Mesenchymal stem cell (in vitro differentiated cells and primary cell): Measurements from ENCODE around the gene OR51B4.

Experiments used
- DNase-seq: peaks from one replicate; pipeline ENCODE4 v3.0.0-alpha.2; 2013
- H2AFZ ChIP-seq: one replicate; pipeline ENCODE4 v1.6.1; 2013; ENCODE audit warnings: low read depth, mild to moderate bottlenecking, control low read depth, inconsistent platforms, low read length, moderate library complexity
- H2AK5ac ChIP-seq: 2 replicates; pipeline ENCODE4 v1.6.1; 2013; ENCODE audit warnings: low read length, moderate library complexity, mild to moderate bottlenecking, inconsistent platforms; ENCODE audit not compliant: severe bottlenecking
- H2BK120ac ChIP-seq: one replicate; pipeline ENCODE4 v1.6.1; 2013; ENCODE audit warnings: low read depth, mild to moderate bottlenecking, inconsistent platforms, low read length, moderate library complexity
- H2BK12ac ChIP-seq, 2 experiments: one replicate each; pipeline ENCODE4 v1.6.1; 2013; ENCODE audit warnings: inconsistent platforms in 2 of 2, low read length in 2 of 2, mild to moderate bottlenecking in 2 of 2, moderate library complexity in 2 of 2, control low read depth in 1 of 2
- H2BK15ac ChIP-seq: one replicate; pipeline ENCODE4 v1.6.1; 2013; ENCODE audit warnings: mild to moderate bottlenecking, low read depth, inconsistent platforms; ENCODE audit not compliant: poor library complexity, severe bottlenecking
- H2BK5ac ChIP-seq: 2 replicates; pipeline ENCODE4 v1.6.1; 2013; ENCODE audit warnings: low read depth, mild to moderate bottlenecking, low read length, control low read depth, inconsistent platforms; ENCODE audit not compliant: poor library complexity, severe bottlenecking
- H3K14ac ChIP-seq, 2 experiments: one replicate each; pipeline ENCODE4 v1.6.1; 2013; ENCODE audit warnings: inconsistent platforms in 2 of 2, low read length in 2 of 2, control low read depth in 1 of 2, mild to moderate bottlenecking in 1 of 2, moderate library complexity in 1 of 2
- H3K18ac ChIP-seq, 2 experiments: one replicate each; pipeline ENCODE4 v1.6.1; 2013; ENCODE audit warnings: inconsistent platforms in 2 of 2, low read length in 2 of 2, control low read depth in 1 of 2, low read depth in 1 of 2, mild to moderate bottlenecking in 1 of 2
- H3K23ac ChIP-seq, 2 experiments: one replicate each; pipeline ENCODE4 v1.6.1; 2013; ENCODE audit warnings: inconsistent platforms in 2 of 2, low read length in 2 of 2, mild to moderate bottlenecking in 2 of 2, moderate library complexity in 2 of 2, control low read depth in 1 of 2
- H3K27ac ChIP-seq: 2 replicates; pipeline ENCODE4 v1.5.1; 2013; ENCODE audit warnings: mild to moderate bottlenecking, moderate library complexity, low read length, control low read depth, inconsistent platforms; ENCODE audit not compliant: poor library complexity, severe bottlenecking
- H3K27me3 ChIP-seq, 2 experiments: 2 replicates each; pipeline versions ENCODE4 v1.6.1 to v1.7.0; 2013; ENCODE audit warnings: low read length in 2 of 2, mild to moderate bottlenecking in 2 of 2, moderate library complexity in 2 of 2, control low read depth in 1 of 2, inconsistent platforms in 1 of 2; ENCODE audit not compliant: control insufficient read depth in 1 of 2, insufficient read depth in 1 of 2
- H3K36me3 ChIP-seq, 2 experiments: 2 replicates each; pipeline versions ENCODE4 v1.6.1 to v1.7.0; 2013; ENCODE audit warnings: low read length in 2 of 2, control low read depth in 1 of 2, inconsistent platforms in 1 of 2, low read depth in 1 of 2, mild to moderate bottlenecking in 1 of 2; ENCODE audit not compliant: insufficient read depth in 2 of 2, control insufficient read depth in 1 of 2
- H3K4ac ChIP-seq, 2 experiments: one replicate each; pipeline ENCODE4 v1.6.1; 2013; ENCODE audit warnings: inconsistent platforms in 2 of 2, low read length in 2 of 2, mild to moderate bottlenecking in 2 of 2, moderate library complexity in 2 of 2, control low read depth in 1 of 2, low read depth in 1 of 2
- H3K4me1 ChIP-seq: 2 replicates; pipeline ENCODE4 v1.6.1; 2013; ENCODE audit warnings: low read depth, low read length, control low read depth; ENCODE audit not compliant: control insufficient read depth, insufficient read depth
- H3K4me2 ChIP-seq: 2 replicates; pipeline ENCODE4 v1.6.1; 2013; ENCODE audit warnings: low read length, mild to moderate bottlenecking, inconsistent platforms; ENCODE audit not compliant: poor library complexity, severe bottlenecking
- H3K4me3 ChIP-seq, 2 experiments: 2 replicates each; pipeline versions ENCODE4 v1.5.1 to v1.7.0; 2013; ENCODE audit warnings: low read length in 2 of 2, mild to moderate bottlenecking in 2 of 2, control low read depth in 1 of 2, low read depth in 1 of 2; ENCODE audit not compliant: insufficient read depth in 1 of 2
- H3K79me1 ChIP-seq: replicated peaks from 2 replicates; pipeline ENCODE4 v1.6.1; 2013; ENCODE audit warnings: mild to moderate bottlenecking, control low read depth, low read length, inconsistent platforms; ENCODE audit not compliant: poor library complexity, severe bottlenecking
- H3K9ac ChIP-seq: 2 replicates; pipeline ENCODE4 v1.7.0; 2013; ENCODE audit warnings: mild to moderate bottlenecking, low read length, moderate library complexity
- H3K9me3 ChIP-seq: 2 replicates; pipeline ENCODE4 v1.7.0; 2013; ENCODE audit warnings: mild to moderate bottlenecking, low read length; ENCODE audit not compliant: control insufficient read depth
- H4K8ac ChIP-seq: one replicate; pipeline ENCODE4 v1.6.1; 2013; ENCODE audit warnings: inconsistent platforms, mild to moderate bottlenecking, low read length, moderate library complexity
- H4K91ac ChIP-seq: one replicate; pipeline ENCODE4 v1.6.1; 2013; ENCODE audit warnings: mild to moderate bottlenecking, low read length, inconsistent platforms
- WGBS: methylation state at CpG from one replicate; pipeline ENCODE4 v1.1.7; 2013; ENCODE audit warnings: mixed read lengths; 5-methylcytosine and 5-hydroxymethylcytosine counted together

The OR51B4 gene

GRCh38 chr11:5336331-5336730 is 34.6 kb upstream of the OR51B4 start:
- Histone ChIP-seq H3K4me3 (no peak overlapping the region), H3K4ac (no peak overlapping the region), H3K79me1 (no peaks in the 10 kb centered on the region), H4K8ac (no peak overlapping the region), H3K4me1 (no peaks in the 10 kb centered on the region), H2BK15ac (no peak overlapping the region), H2AFZ (no peak overlapping the region), H2BK120ac (no peak overlapping the region), H3K18ac (no peak overlapping the region), H2AK5ac (no peak overlapping the region), H3K23ac (no peak overlapping the region), H3K4me2 (no peak overlapping the region), H3K14ac (no peak overlapping the region), H4K91ac (no peak overlapping the region), H3K9ac (no peak overlapping the region), H2BK12ac (no peak overlapping the region), H3K36me3 (no peaks in the 10 kb centered on the region), H2BK5ac (no peak overlapping the region), H3K27me3 (no peaks in the 10 kb centered on the region), H3K27ac (no peak overlapping the region), H3K9me3 (no peaks in the 10 kb centered on the region)
- DNase-seq: peak; percentile 36

- Histone ChIP-seq H3K23ac (peak overlapping the region in 1 of 2 experiments; percentile 37), H3K4me3 (no peak overlapping the region), H4K8ac (no peak overlapping the region), H3K18ac (no peak overlapping the region), H3K4me2 (no peak overlapping the region), H2AFZ (no peak overlapping the region), H4K91ac (no peak overlapping the region), H3K4ac (no peak overlapping the region), H3K36me3 (no peaks in the 10 kb centered on the region), H3K9ac (no peak overlapping the region), H2BK12ac (no peak overlapping the region), H2AK5ac (no peak overlapping the region), H3K27ac (no peak overlapping the region), H3K79me1 (no peaks in the 10 kb centered on the region), H2BK120ac (no peak overlapping the region), H3K9me3 (no peaks in the 10 kb centered on the region), H3K14ac (no peak overlapping the region), H3K4me1 (no peaks in the 10 kb centered on the region), H2BK15ac (no peak overlapping the region), H2BK5ac (no peak overlapping the region), H3K27me3 (no peaks in the 10 kb centered on the region)
- WGBS: no CpG with 5 or more reads among the region's 1 CpG
- no peak for DNase-seq
These were observed 33.4 kb upstream of the OR51B4 start for GRCh38 chr11:5335170-5335569.

- Histone ChIP-seq H3K27ac (no peak within 1 kb of the TSS), H3K14ac (no peak within 1 kb of the TSS), H4K91ac (no peak within 1 kb of the TSS), H2BK12ac (no peak within 1 kb of the TSS), H3K79me1 (no peaks in the 10 kb centered on the region), H3K27me3 (no peaks in the 10 kb centered on the region), H2BK120ac (no peak within 1 kb of the TSS), H3K4me3 (no peak within 1 kb of the TSS), H3K4ac (no peak within 1 kb of the TSS), H3K9me3 (no peaks in the 10 kb centered on the region), H3K36me3 (no peaks in the 10 kb centered on the region), H3K23ac (no peak within 1 kb of the TSS), H4K8ac (no peak within 1 kb of the TSS), H2AK5ac (no peak within 1 kb of the TSS), H2BK5ac (no peak within 1 kb of the TSS), H2BK15ac (no peak within 1 kb of the TSS), H3K4me2 (no peak within 1 kb of the TSS), H3K18ac (no peak within 1 kb of the TSS), H3K4me1 (no peaks in the 10 kb centered on the region), H2AFZ (no peak within 1 kb of the TSS), H3K9ac (no peak within 1 kb of the TSS)
- DNase-seq: no peak
- 92% methylated on average over 1 of the region's 3 CpGs for WGBS
These were observed 22.5 kb upstream of the OR51B4 start, which contains the start of gene OR51B2 for GRCh38 chr11:5324197-5324596. OR51B2 (minus strand) TSS chr11:5324297; CDS start chr11:5324297, 0 bp downstream.

DNA sequence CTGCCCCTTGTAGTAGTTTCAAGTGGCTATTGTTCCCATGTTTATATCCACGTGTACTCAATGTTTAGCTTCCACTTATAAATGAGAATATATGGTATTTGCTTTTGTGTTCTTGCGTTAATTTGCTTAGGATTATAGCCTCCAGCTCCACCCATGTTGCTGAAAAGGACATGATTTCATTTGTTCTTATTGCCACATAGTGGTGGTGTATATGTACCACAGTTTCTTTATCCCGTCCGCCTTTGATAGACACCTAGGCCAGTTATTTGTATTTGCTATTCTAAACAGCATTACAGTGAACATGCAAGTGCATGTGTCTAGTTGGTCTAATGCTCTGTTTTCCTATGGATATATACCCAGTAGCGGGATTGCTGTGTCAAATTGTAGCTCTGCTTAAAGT is 15.5 kb upstream of the OR51B4 start:
- H2BK12ac ChIP-seq: no peak overlapping the region
- H3K36me3 ChIP-seq: no peaks in the 10 kb centered on the region
- H3K18ac ChIP-seq: no peak overlapping the region
- H3K9ac ChIP-seq: no peak overlapping the region
- H2BK5ac ChIP-seq: no peak overlapping the region
- H3K4me1 ChIP-seq: no peaks in the 10 kb centered on the region
- H3K23ac ChIP-seq: no peak overlapping the region
- WGBS: 88% methylated on average over 3 of the region's 5 CpGs
- H3K9me3 ChIP-seq: no peaks in the 10 kb centered on the region
- H2BK120ac ChIP-seq: no peak overlapping the region
- H3K4ac ChIP-seq: no peak overlapping the region
- no peak overlapping the region for H2BK15ac ChIP-seq
- no peaks in the 10 kb centered on the region for H3K79me1 ChIP-seq
- no peak overlapping the region for H3K27ac ChIP-seq
- H4K8ac ChIP-seq: no peak overlapping the region
- H3K14ac ChIP-seq: no peak overlapping the region
- H3K4me3 ChIP-seq: no peak overlapping the region
- no peak overlapping the region for H4K91ac ChIP-seq
- H2AFZ ChIP-seq: no peak overlapping the region
- no peak for DNase-seq
- no peak overlapping the region for H3K4me2 ChIP-seq
- no peaks in the 10 kb centered on the region for H3K27me3 ChIP-seq
- H2AK5ac ChIP-seq: no peak overlapping the region
